OCI-LY1 (cell line): ENCODE measurements around the gene CMIP.

Source experiments
- H2AFZ ChIP-seq: fragments of 200-600 bp; sonication (generic), shearing (Covaris generic); 2 replicates; pipeline ENCODE4 v1.6.0; 2014; ENCODE audit warnings: antibody characterized with exemption, mild to moderate bottlenecking, low read length
- H3F3A ChIP-seq: fragments of 200-600 bp; sonication (generic), shearing (Covaris generic); 2 replicates; pipeline ENCODE4 v1.6.0; 2014; ENCODE audit warnings: mild to moderate bottlenecking, antibody characterized with exemption, low read length, moderate library complexity; ENCODE audit not compliant: insufficient read depth
- H3K27ac ChIP-seq: fragments of 200-600 bp; sonication (generic); 2 replicates; pipeline ENCODE4 v1.5.1; 2014; ENCODE audit warnings: low read length, mixed run types, mild to moderate bottlenecking, low read depth; ENCODE audit not compliant: poor library complexity, severe bottlenecking
- H3K27me3 ChIP-seq: fragments of 200-600 bp; sonication (generic); 2 replicates; pipeline ENCODE4 v1.6.0; 2014; ENCODE audit warnings: antibody characterized with exemption, mild to moderate bottlenecking, low read length, moderate library complexity; ENCODE audit not compliant: insufficient read depth
- H3K36me3 ChIP-seq: fragments of 200-600 bp; sonication (generic); 2 replicates; pipeline ENCODE4 v1.6.1; 2014; ENCODE audit warnings: mild to moderate bottlenecking, antibody characterized with exemption, low read length, moderate library complexity, mixed read lengths; ENCODE audit not compliant: insufficient read depth
- H3K4me1 ChIP-seq: fragments of 200-600 bp; sonication (generic); 2 replicates; pipeline ENCODE4 v1.5.1; 2014; ENCODE audit warnings: mild to moderate bottlenecking, low read length, moderate library complexity; ENCODE audit not compliant: insufficient read depth, severe bottlenecking
- H3K4me2 ChIP-seq: fragments of 200-600 bp; sonication (generic), shearing (Covaris generic); 2 replicates; pipeline ENCODE4 v1.6.1; 2014; ENCODE audit warnings: low read length
- H3K4me3 ChIP-seq: fragments of 200-600 bp; sonication (generic); 2 replicates; pipeline ENCODE4 v1.5.1; 2014; ENCODE audit warnings: low read length, low read depth, mild to moderate bottlenecking, mixed read lengths; ENCODE audit not compliant: poor library complexity, severe bottlenecking
- H3K79me2 ChIP-seq: fragments of 200-600 bp; shearing (Covaris generic); 2 replicates; pipeline ENCODE4 v1.6.1; 2016; ENCODE audit warnings: mixed run types, low read length, mixed read lengths; ENCODE audit not compliant: insufficient read depth
- H3K9ac ChIP-seq: fragments of 200-600 bp; sonication (generic), shearing (Covaris generic); 2 replicates; pipeline ENCODE4 v1.6.1; 2014; ENCODE audit warnings: mild to moderate bottlenecking, low read length, mixed read lengths
- H3K9me2 ChIP-seq: fragments of 200-600 bp; sonication (generic), shearing (Covaris generic); 2 replicates; pipeline ENCODE4 v1.6.1; 2014; ENCODE audit warnings: low read depth, mild to moderate bottlenecking, low read length, mixed read lengths
- H3K9me3 ChIP-seq: fragments of 200-600 bp; shearing (Covaris generic); 2 replicates; pipeline ENCODE4 v1.6.1; 2014; ENCODE audit warnings: low read length, mixed read lengths
- H4K20me1 ChIP-seq: fragments of 200-600 bp; sonication (generic), shearing (Covaris generic); 2 replicates; pipeline ENCODE4 v1.6.0; 2016; ENCODE audit warnings: mild to moderate bottlenecking, low read length; ENCODE audit not compliant: insufficient read depth
- CTCF ChIP-seq: fragments of 200-600 bp; sonication (generic), shearing (Covaris generic); IDR thresholded peaks from 2 replicates; pipeline ENCODE4 v1.5.1; 2017; ENCODE audit warnings: mild to moderate bottlenecking, antibody characterized with exemption, low read length, moderate library complexity, mixed read lengths
- EZH2 ChIP-seq: fragments of 200-600 bp; sonication (generic), shearing (Covaris generic); IDR thresholded peaks from 2 replicates; pipeline ENCODE4 v1.8.0; 2017; ENCODE audit warnings: borderline replicate concordance, mixed run types, mild to moderate bottlenecking, antibody characterized with exemption, low read length, moderate library complexity, mixed read lengths

Gene CMIP

GRCh38 chr16:81554979-81555378 lies 110.4 kb downstream of the CMIP start:
- H2AFZ ChIP-seq, result no peak overlapping the region
- no peaks in the 10 kb centered on the region for H3K9me3 ChIP-seq
- H3K4me3 ChIP-seq, result no peak overlapping the region
- H3K27ac ChIP-seq, result no peak overlapping the region
- H3F3A ChIP-seq, result no peaks in the 10 kb centered on the region
- no peaks in the 10 kb centered on the region for H3K9me2 ChIP-seq
- TF ChIP-seq EZH2 (no peak), CTCF (no peak)
- no peaks in the 10 kb centered on the region for H3K27me3 ChIP-seq
- H3K9ac ChIP-seq, result no peak overlapping the region
- H3K79me2 ChIP-seq, result peaks cover 10% of the 10 kb centered on the region; the same call in 1 of the 2 replicates
- peaks cover 10% of the 10 kb centered on the region; the same call in 1 of the 2 replicates for H3K36me3 ChIP-seq
- H4K20me1 ChIP-seq, result no peaks in the 10 kb centered on the region
- peaks cover 15% of the 10 kb centered on the region for H3K4me1 ChIP-seq
- no peak overlapping the region for H3K4me2 ChIP-seq

GRCh38 chr16:81555660-81556059 lies 111.1 kb downstream of the CMIP start:
- H3K79me2 ChIP-seq, result peaks cover 10% of the 10 kb centered on the region; the same call in 1 of the 2 replicates
- peaks cover 10% of the 10 kb centered on the region; the same call in 1 of the 2 replicates for H3K36me3 ChIP-seq
- H3K9me3 ChIP-seq, result no peaks in the 10 kb centered on the region
- H3K4me3 ChIP-seq, result no peak overlapping the region
- H3K4me2 ChIP-seq, result no peak overlapping the region
- peaks cover 15% of the 10 kb centered on the region for H3K4me1 ChIP-seq
- no peak overlapping the region for H3K9ac ChIP-seq
- no peak overlapping the region for H3K27ac ChIP-seq
- no peaks in the 10 kb centered on the region for H3K9me2 ChIP-seq
- TF ChIP-seq EZH2 (no peak), CTCF (no peak)
- no peak overlapping the region for H2AFZ ChIP-seq
- no peaks in the 10 kb centered on the region for H4K20me1 ChIP-seq
- H3K27me3 ChIP-seq, result no peaks in the 10 kb centered on the region
- H3F3A ChIP-seq, result no peaks in the 10 kb centered on the region

- Histone ChIP-seq H2AFZ (no peak overlapping the region), H3K27me3 (no peaks in the 10 kb centered on the region), H3K4me1 (peaks cover 15% of the 10 kb centered on the region), H3K4me3 (no peak overlapping the region), H3K9me3 (no peaks in the 10 kb centered on the region), H3K79me2 (peaks cover 10% of the 10 kb centered on the region; the same call in 1 of the 2 replicates), H3K27ac (no peak overlapping the region), H4K20me1 (no peaks in the 10 kb centered on the region), H3K9me2 (no peaks in the 10 kb centered on the region), H3K9ac (no peak overlapping the region), H3F3A (no peaks in the 10 kb centered on the region), H3K36me3 (peaks cover 10% of the 10 kb centered on the region; the same call in 1 of the 2 replicates), H3K4me2 (no peak overlapping the region)
- TF ChIP-seq EZH2, result no peak
Measured at GRCh38 chr16:81556715-81557284, 112.2 kb downstream of the CMIP start.

- Histone ChIP-seq H3K4me1 (peaks cover 10% of the 10 kb centered on the region), H3K27me3 (no peaks in the 10 kb centered on the region), H2AFZ (no peak overlapping the region), H3K9me2 (no peaks in the 10 kb centered on the region), H3K4me2 (no peak overlapping the region), H3K79me2 (peaks cover 10% of the 10 kb centered on the region; the same call in 1 of the 2 replicates), H3K9ac (no peak overlapping the region), H4K20me1 (no peaks in the 10 kb centered on the region), H3K9me3 (no peaks in the 10 kb centered on the region), H3K36me3 (peaks cover 10% of the 10 kb centered on the region; the same call in 1 of the 2 replicates), H3K4me3 (no peak overlapping the region), H3K27ac (no peak overlapping the region), H3F3A (no peaks in the 10 kb centered on the region)
- TF ChIP-seq EZH2 (no peak), CTCF (no peak)
Measured at GRCh38 chr16:81558077-81558443, 113.5 kb downstream of the CMIP start.
